CD14-positive monocyte (primary cell): ENCODE results near the gene C6orf58. TPM values are rescaled to one million over a fixed set of nuclear protein-coding genes. Genes with fewer than 3 reads are reported as not detected.

Experiments
- DNase-seq, 3 donors: peaks; one replicate each; pipeline ENCODE4 v3.0.0-alpha.2; 2011 to 2022
- H2AFZ ChIP-seq: 2 replicates; pipeline ENCODE4 v1.6.0; 2012; ENCODE audit warnings: mild to moderate bottlenecking, low read depth, low read length, inconsistent platforms; ENCODE audit not compliant: insufficient read depth, poor library complexity, severe bottlenecking
- H3K27ac ChIP-seq, 2 donors: 1 replicate in 1 of 2; 2 replicates in 1 of 2; pipeline ENCODE4 v1.5.1; 2012 to 2013; ENCODE audit warnings: low read length in 2 of 2, control low read depth in 1 of 2, inconsistent platforms in 1 of 2, low read depth in 1 of 2, mild to moderate bottlenecking in 1 of 2
- H3K27me3 ChIP-seq, 2 donors: one replicate each; pipeline versions ENCODE4 v1.6.0 to v1.6.1; 2011 to 2013; ENCODE audit warnings: low read length in 2 of 2; ENCODE audit not compliant: control insufficient read depth in 2 of 2, insufficient read depth in 2 of 2
- H3K36me3 ChIP-seq, 2 donors: replicated peaks in 1 of 2; 1 replicate in 1 of 2; 2 replicates in 1 of 2; pipeline versions ENCODE4 v1.5.1 to v1.6.1; 2012 to 2013; ENCODE audit warnings: low read length in 2 of 2, control low read depth in 1 of 2, inconsistent platforms in 1 of 2, mild to moderate bottlenecking in 1 of 2; ENCODE audit not compliant: insufficient read depth in 2 of 2, control insufficient read depth in 1 of 2
- H3K4me1 ChIP-seq, 2 donors: 1 replicate in 1 of 2; 2 replicates in 1 of 2; pipeline versions ENCODE4 v1.5.1 to v1.6.1; 2012 to 2013; ENCODE audit warnings: low read length in 2 of 2, control low read depth in 1 of 2, inconsistent platforms in 1 of 2, mild to moderate bottlenecking in 1 of 2, moderate library complexity in 1 of 2; ENCODE audit not compliant: insufficient read depth in 2 of 2, control insufficient read depth in 1 of 2
- H3K4me2 ChIP-seq: replicated peaks from 2 replicates; pipeline ENCODE3; 2012; ENCODE audit warnings: low read length, moderate library complexity, mild to moderate bottlenecking; ENCODE audit not compliant: poor library complexity, severe bottlenecking; ENCODE audit errors: extremely low read depth
- H3K4me3 ChIP-seq, 3 experiments: fragments of 200-600 bp in 1 of 3; sonication (generic) in 1 of 3; replicated peaks in 1 of 3; 1 replicate in 2 of 3; 2 replicates in 1 of 3; pipeline ENCODE4 v1.5.1; 2011 to 2013; ENCODE audit warnings: low read length in 3 of 3, mild to moderate bottlenecking in 3 of 3, control low read depth in 2 of 3, low read depth in 2 of 3, inconsistent platforms in 1 of 3, moderate library complexity in 1 of 3
- H3K79me2 ChIP-seq: 2 replicates; pipeline ENCODE4 v1.6.0; 2012; ENCODE audit warnings: mild to moderate bottlenecking, control low read depth, inconsistent platforms, low read length, moderate library complexity; ENCODE audit not compliant: insufficient read depth
- H3K9ac ChIP-seq: 2 replicates; pipeline ENCODE4 v1.6.0; 2017; ENCODE audit warnings: low read length, mild to moderate bottlenecking; ENCODE audit not compliant: insufficient read depth, poor library complexity, severe bottlenecking
- H3K9me3 ChIP-seq, 2 donors: replicated peaks in 1 of 2; 1 replicate in 1 of 2; 2 replicates in 1 of 2; pipeline versions ENCODE4 v1.5.1 to v1.6.1; 2012 to 2013; ENCODE audit warnings: low read length in 2 of 2, control low read depth in 1 of 2; ENCODE audit not compliant: control insufficient read depth in 1 of 2, insufficient read depth in 1 of 2
- H4K20me1 ChIP-seq: 2 replicates; pipeline ENCODE4 v1.6.0; 2012; ENCODE audit warnings: mild to moderate bottlenecking, low read length, control low read depth, moderate library complexity; ENCODE audit not compliant: insufficient read depth
- H3K27ac Mint-ChIP-seq, 7 donors: one replicate each; pipeline ENCODE4 v1.8.0; 2020; ENCODE audit warnings: mild to moderate bottlenecking in 7 of 7, mixed read lengths in 7 of 7, moderate library complexity in 6 of 7, inconsistent platforms in 2 of 7
- H3K27me3 Mint-ChIP-seq, 3 donors: one replicate each; pipeline ENCODE4 v1.8.0; 2021 to 2022; ENCODE audit warnings: low read depth in 3 of 3, mild to moderate bottlenecking in 3 of 3, mixed read lengths in 3 of 3, moderate library complexity in 3 of 3, inconsistent platforms in 1 of 3
- H3K36me3 Mint-ChIP-seq, 2 donors: one replicate each; pipeline ENCODE4 v1.8.0; 2020; ENCODE audit warnings: mixed read lengths in 2 of 2, inconsistent platforms in 1 of 2, mild to moderate bottlenecking in 1 of 2
- H3K4me1 Mint-ChIP-seq: one replicate; pipeline ENCODE4 v1.8.0; 2020; ENCODE audit warnings: mild to moderate bottlenecking, mixed read lengths
- H3K4me3 Mint-ChIP-seq, 2 donors: one replicate each; pipeline ENCODE4 v1.8.0; 2020; ENCODE audit warnings: mild to moderate bottlenecking in 2 of 2, mixed read lengths in 2 of 2, moderate library complexity in 1 of 2
- H3K9me3 Mint-ChIP-seq, 7 donors: one replicate each; pipeline ENCODE4 v1.8.0; 2020 to 2022; ENCODE audit warnings: mixed read lengths in 7 of 7, mild to moderate bottlenecking in 6 of 7, moderate library complexity in 6 of 7, inconsistent platforms in 2 of 7
- WGBS: methylation state at CpG from one replicate; pipeline ENCODE4 v1.1.5; 2013; ENCODE audit warnings: missing lambda C conversion rate; ENCODE audit not compliant: insufficient coverage; 5-methylcytosine and 5-hydroxymethylcytosine counted together
- intact Hi-C, 2 donors: fragments of 100-400 bp; cut with micrococcal nuclease; formaldehyde crosslinking; loops; one replicate each; pipeline versions ENCODE4 v1.15.0 to v1.15.1; 2023
- polyA plus RNA-seq, 3 donors: library from polyadenylated mRNA; depleted of rRNA in 1 of 3; unstranded in 2 of 3; stranded (reverse) in 1 of 3; fragments of 300-500 nt in 2 of 3; fragments of >200 nt in 1 of 3; fragmentation: Illumina TruSeq in 2 of 3; gene quantifications; 1 replicate in 2 of 3; 2 replicates in 1 of 3; pipeline ENCODE4 v1.2.3, GENCODE V29; 2012 to 2021
- TF ChIP-seq, protein P1 (sequence below): fragments of 200-600 bp; IDR thresholded peaks from one replicate; pipeline ENCODE4 v1.8.0; 2022; ENCODE audit warnings: antibody characterized with exemption, mild to moderate bottlenecking

C6orf58 gene
- polyA plus RNA-seq, 3 donors = not detected

DNA sequence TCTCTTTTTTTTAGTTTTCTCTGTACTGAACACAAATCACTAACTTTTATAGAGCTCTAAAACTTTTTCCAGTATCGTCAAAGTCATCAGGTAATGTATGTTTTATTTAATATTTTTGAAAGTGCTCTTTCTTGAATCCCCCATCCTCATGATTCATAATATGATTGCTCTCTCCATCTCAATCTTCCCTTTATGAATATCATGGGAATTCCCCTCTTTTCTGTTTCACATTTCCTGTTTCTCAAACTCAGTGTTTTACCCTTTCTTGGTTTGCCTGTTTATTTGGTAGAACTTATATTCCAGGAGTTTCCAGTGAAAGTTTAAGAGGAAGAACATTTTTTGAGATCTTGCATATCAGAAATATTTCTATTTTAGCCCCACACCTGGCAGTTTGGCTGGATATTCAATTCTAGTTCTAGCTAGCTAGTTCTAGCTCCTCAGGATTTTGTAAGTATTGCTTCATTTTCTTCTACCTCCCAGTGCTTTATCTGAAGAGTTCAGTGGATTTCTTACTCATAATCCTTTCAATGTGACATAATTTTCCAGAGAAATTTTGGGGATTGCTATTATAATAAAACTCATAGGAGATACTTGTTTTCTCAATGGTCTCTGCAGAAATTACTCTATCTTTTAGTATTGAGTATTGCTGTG lies 6.1 kb upstream of the C6orf58 start:
- no peaks in the 10 kb centered on the region for H3K36me3 Mint-ChIP-seq
- no peaks in the 10 kb centered on the region for H3K4me1 ChIP-seq
- H3K27ac ChIP-seq = no peak overlapping the region
- H3K9me3 ChIP-seq = no peaks in the 10 kb centered on the region
- H3K27me3 ChIP-seq = no peaks in the 10 kb centered on the region
- H3K9me3 Mint-ChIP-seq = no peaks in the 10 kb centered on the region
- H3K27ac Mint-ChIP-seq = no peak overlapping the region
- H3K4me1 Mint-ChIP-seq = no peaks in the 10 kb centered on the region
- H3K4me3 ChIP-seq = no peak overlapping the region
- no peak overlapping the region for H2AFZ ChIP-seq
- DNase-seq = peak in 1 of 3 donors; percentile 25
- H3K4me3 Mint-ChIP-seq = peak overlapping the region in 1 of 2 donors; percentile 8
- intact Hi-C loops = no loop called here
- no CpG with 5 or more reads among the region's 1 CpG for WGBS
- no peak overlapping the region for H3K9ac ChIP-seq
- peaks cover 0 to 3% (median 2%) of the 10 kb centered on the region in 3 donors for H3K27me3 Mint-ChIP-seq
- H3K79me2 ChIP-seq = no peaks in the 10 kb centered on the region
- no peaks in the 10 kb centered on the region for H3K36me3 ChIP-seq
- H4K20me1 ChIP-seq = no peaks in the 10 kb centered on the region
- H3K4me2 ChIP-seq = no peak overlapping the region
- TF ChIP-seq, protein P1, sequence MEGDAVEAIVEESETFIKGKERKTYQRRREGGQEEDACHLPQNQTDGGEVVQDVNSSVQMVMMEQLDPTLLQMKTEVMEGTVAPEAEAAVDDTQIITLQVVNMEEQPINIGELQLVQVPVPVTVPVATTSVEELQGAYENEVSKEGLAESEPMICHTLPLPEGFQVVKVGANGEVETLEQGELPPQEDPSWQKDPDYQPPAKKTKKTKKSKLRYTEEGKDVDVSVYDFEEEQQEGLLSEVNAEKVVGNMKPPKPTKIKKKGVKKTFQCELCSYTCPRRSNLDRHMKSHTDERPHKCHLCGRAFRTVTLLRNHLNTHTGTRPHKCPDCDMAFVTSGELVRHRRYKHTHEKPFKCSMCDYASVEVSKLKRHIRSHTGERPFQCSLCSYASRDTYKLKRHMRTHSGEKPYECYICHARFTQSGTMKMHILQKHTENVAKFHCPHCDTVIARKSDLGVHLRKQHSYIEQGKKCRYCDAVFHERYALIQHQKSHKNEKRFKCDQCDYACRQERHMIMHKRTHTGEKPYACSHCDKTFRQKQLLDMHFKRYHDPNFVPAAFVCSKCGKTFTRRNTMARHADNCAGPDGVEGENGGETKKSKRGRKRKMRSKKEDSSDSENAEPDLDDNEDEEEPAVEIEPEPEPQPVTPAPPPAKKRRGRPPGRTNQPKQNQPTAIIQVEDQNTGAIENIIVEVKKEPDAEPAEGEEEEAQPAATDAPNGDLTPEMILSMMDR = no peak

DNA sequence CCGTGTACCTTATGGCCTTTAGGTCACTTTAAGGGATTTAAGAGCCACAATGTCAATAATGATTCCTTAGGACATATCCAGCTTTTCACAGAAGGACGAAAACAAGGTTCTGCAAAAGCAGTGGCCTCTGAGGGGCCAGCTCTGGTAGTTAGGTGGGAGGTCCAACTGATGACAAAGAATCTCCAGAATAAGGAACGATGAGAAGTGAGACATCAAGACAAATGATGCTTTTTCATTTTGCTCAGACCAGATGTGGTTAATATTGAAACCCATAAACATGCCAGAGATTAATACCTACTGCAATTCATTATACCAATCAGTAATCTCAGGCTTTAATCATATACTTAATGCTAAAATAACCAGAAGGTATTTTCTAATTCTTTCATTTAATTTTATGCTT lies 1.9 kb downstream of the C6orf58 start:
- 60% methylated on average over 1 of the region's 3 CpGs for WGBS
- peaks cover 0 to 2% (median 0%) of the 10 kb centered on the region in 3 donors for H3K27me3 Mint-ChIP-seq

More for the DNA sequence above, 1.9 kb downstream of the C6orf58 start:
- Histone ChIP-seq H3K27ac (no peak overlapping the region), H3K4me3 (no peak overlapping the region), H3K9me3 (no peaks in the 10 kb centered on the region), H3K4me2 (no peak overlapping the region), H3K36me3 (no peaks in the 10 kb centered on the region), H2AFZ (no peak overlapping the region), H3K27me3 (no peaks in the 10 kb centered on the region), H3K9ac (no peak overlapping the region), H3K4me1 (no peaks in the 10 kb centered on the region), H3K79me2 (no peaks in the 10 kb centered on the region), H4K20me1 (no peaks in the 10 kb centered on the region)
- intact Hi-C loops = no loop called here
- Mint-ChIP-seq H3K9me3 (peaks cover 0 to 2% (median 0%) of the 10 kb centered on the region in 7 donors), H3K27ac (no peak overlapping the region), H3K4me1 (no peaks in the 10 kb centered on the region), H3K4me3 (no peak overlapping the region), H3K36me3 (no peaks in the 10 kb centered on the region)
- no peak for DNase-seq
- TF ChIP-seq, protein P1 = no peak
